Muscle layer of duodenum (tissue), 2 donors: ENCODE results near the gene ABCA3.
A peak's percentile ranks its signal among the peaks of the same experiment; 100 is the strongest.
"Not testable (repeated sequence)": the region's sequence is repeated elsewhere in the genome, so short reads cannot be mapped to it uniquely, and the experiment has no call there.

Source experiments
- H3K27ac ChIP-seq: one replicate; pipeline ENCODE4 v1.7.0; 2013; ENCODE audit warnings: mild to moderate bottlenecking, low read length
- H3K27me3 ChIP-seq: one replicate; pipeline ENCODE4 v1.7.0; 2013; ENCODE audit warnings: low read depth, mild to moderate bottlenecking, control low read depth, low read length
- H3K36me3 ChIP-seq, 2 donors: one replicate each; pipeline ENCODE4 v1.7.0; 2013; ENCODE audit warnings: low read length in 2 of 2, control low read depth in 1 of 2, mild to moderate bottlenecking in 1 of 2; ENCODE audit not compliant: insufficient read depth in 2 of 2, control insufficient read depth in 1 of 2
- H3K4me1 ChIP-seq, 2 donors: one replicate each; pipeline ENCODE4 v1.7.0; 2013; ENCODE audit warnings: low read length in 2 of 2, mild to moderate bottlenecking in 2 of 2, control low read depth in 1 of 2, moderate library complexity in 1 of 2; ENCODE audit not compliant: insufficient read depth in 2 of 2, control insufficient read depth in 1 of 2
- H3K4me3 ChIP-seq, 2 donors: one replicate each; pipeline ENCODE4 v1.7.0; 2013; ENCODE audit warnings: low read length in 2 of 2, low read depth in 1 of 2, mild to moderate bottlenecking in 1 of 2
- H3K9me3 ChIP-seq, 2 donors: one replicate each; pipeline ENCODE4 v1.7.0; 2013; ENCODE audit warnings: low read length in 2 of 2, control low read depth in 1 of 2, mild to moderate bottlenecking in 1 of 2; ENCODE audit not compliant: control insufficient read depth in 1 of 2
- donor health status: healthy.

Gene ABCA3

GRCh38 chr16:2263026-2263425 lies 77.5 kb downstream of the ABCA3 start:
- H3K27me3 ChIP-seq, H3K27ac ChIP-seq, H3K9me3 ChIP-seq, H3K4me3 ChIP-seq: not testable (repeated sequence)
- Histone ChIP-seq H3K4me1 (peaks cover 3 to 17% of the 10 kb centered on the region in 2 donors), H3K36me3 (peaks cover 34 to 38% of the 10 kb centered on the region in 2 donors)

GRCh38 chr16:2260250-2260649 lies 80.3 kb downstream of the ABCA3 start:
- H3K27ac ChIP-seq = no peak overlapping the region
- H3K36me3 ChIP-seq = peaks cover 62 to 64% of the 10 kb centered on the region in 2 donors
- no peaks in the 10 kb centered on the region for H3K27me3 ChIP-seq
- H3K4me3 ChIP-seq = no peak overlapping the region
- H3K4me1 ChIP-seq = no peaks in the 10 kb centered on the region
- no peaks in the 10 kb centered on the region for H3K9me3 ChIP-seq

DNA sequence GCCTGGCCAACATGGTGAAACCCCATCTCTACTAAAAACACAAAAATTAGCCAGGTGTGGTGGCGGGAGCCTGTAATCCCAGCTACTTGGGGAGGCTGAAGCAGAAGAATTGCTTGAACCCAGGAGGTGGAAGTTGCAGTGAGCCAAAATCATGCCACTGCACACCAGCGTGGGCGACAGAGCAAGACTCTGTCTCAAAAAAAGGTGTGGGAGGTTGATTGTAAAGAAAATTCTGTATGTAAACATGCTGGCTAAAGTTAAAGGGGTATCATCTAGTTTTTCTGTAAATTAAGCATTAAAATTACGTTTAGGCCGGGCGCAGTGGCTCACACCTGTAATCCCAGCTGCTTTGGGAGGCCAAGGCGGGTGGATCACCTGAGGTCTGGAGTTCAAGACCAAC lies 82.0 kb downstream of the ABCA3 start:
- not testable (repeated sequence) for H3K27ac ChIP-seq, H3K4me3 ChIP-seq, H3K27me3 ChIP-seq, H3K4me1 ChIP-seq, H3K9me3 ChIP-seq
- peaks cover 62 to 74% of the 10 kb centered on the region in 2 donors for H3K36me3 ChIP-seq

DNA sequence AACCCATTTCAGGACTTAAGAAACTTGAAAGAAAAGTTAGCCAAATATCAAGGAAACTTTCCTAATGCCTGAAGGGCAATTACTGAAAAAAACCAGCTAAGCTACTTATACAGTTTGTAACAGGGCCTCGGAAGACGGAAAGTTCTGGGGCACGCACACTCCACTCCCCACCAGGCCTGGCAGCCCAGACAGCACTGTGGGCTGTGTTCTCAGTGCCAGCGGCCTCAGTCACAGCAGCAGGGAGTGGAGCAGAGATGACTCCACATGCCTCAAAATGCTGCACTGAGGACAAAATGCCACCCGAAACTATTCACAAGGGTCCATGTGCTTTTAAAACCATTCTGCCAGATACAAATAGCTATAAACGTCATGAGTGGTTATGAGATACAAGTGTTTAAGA lies 82.8 kb downstream of the ABCA3 start:
- no peaks in the 10 kb centered on the region for H3K27me3 ChIP-seq
- no peak overlapping the region for H3K27ac ChIP-seq
- no peaks in the 10 kb centered on the region for H3K9me3 ChIP-seq
- peaks cover 57 to 74% of the 10 kb centered on the region in 2 donors for H3K36me3 ChIP-seq
- H3K4me1 ChIP-seq = no peaks in the 10 kb centered on the region
- H3K4me3 ChIP-seq = no peak overlapping the region

- no peak overlapping the region for H3K4me3 ChIP-seq
- H3K27me3 ChIP-seq = no peaks in the 10 kb centered on the region
- peaks cover 46 to 63% of the 10 kb centered on the region in 2 donors for H3K36me3 ChIP-seq
- no peaks in the 10 kb centered on the region for H3K9me3 ChIP-seq
- no peak overlapping the region for H3K27ac ChIP-seq
- H3K4me1 ChIP-seq = peaks cover 3 to 8% of the 10 kb centered on the region in 2 donors
These were observed 83.9 kb downstream of the ABCA3 start for GRCh38 chr16:2256531-2257140.

DNA sequence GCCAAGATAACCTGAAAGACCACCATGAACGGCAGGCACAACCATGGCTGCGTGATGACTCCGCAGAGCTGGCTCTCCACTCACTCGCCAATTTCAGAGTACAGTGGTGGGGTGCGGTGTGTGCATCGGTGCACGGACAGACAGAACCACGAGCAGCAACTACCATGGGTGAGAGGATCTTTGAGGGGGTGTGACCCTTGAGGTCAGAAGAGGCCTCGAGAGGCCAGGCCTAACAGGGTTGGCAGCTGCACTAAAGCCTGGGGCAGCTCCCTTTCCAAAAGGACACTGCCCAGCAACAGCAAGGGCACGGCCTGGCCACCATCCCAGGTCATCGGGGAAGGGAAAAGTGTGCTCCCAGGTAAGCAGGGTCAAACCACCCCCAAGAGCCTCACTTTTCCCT lies 87.2 kb downstream of the ABCA3 start:
- H3K27me3 ChIP-seq = no peaks in the 10 kb centered on the region
- peaks cover 33 to 51% of the 10 kb centered on the region in 2 donors for H3K36me3 ChIP-seq
- H3K27ac ChIP-seq = no peak overlapping the region
- no peaks in the 10 kb centered on the region for H3K9me3 ChIP-seq
- peaks cover 3 to 18% of the 10 kb centered on the region in 2 donors for H3K4me1 ChIP-seq
- H3K4me3 ChIP-seq = no peak overlapping the region

DNA sequence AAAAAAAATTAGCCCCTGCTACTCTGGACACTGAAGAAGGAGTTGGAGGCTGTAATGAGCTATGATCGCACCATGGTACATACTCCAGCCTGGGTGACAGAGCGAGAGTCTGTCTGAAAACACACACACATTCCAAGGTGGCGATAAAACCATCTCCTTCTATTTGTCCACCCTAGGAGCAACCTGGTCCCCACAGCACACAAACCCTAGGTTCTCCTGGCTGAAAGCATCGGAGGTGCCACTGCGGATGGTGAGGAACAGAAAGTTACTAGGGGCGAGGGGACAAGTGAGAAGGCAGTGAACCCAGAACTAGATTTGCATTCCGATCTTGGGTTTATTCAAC lies 87.8 kb downstream of the ABCA3 start:
- H3K9me3 ChIP-seq = no peaks in the 10 kb centered on the region
- H3K4me1 ChIP-seq = peaks cover 3 to 18% of the 10 kb centered on the region in 2 donors
- peaks cover 29 to 47% of the 10 kb centered on the region in 2 donors for H3K36me3 ChIP-seq
- H3K27me3 ChIP-seq = no peaks in the 10 kb centered on the region
- H3K27ac ChIP-seq = no peak overlapping the region
- H3K4me3 ChIP-seq = no peak overlapping the region

- Histone ChIP-seq H3K4me1 (peaks cover 3 to 18% of the 10 kb centered on the region in 2 donors), H3K27ac (peak within 1 kb of the TSS; percentile 69)
These were observed 89.0 kb downstream of the ABCA3 start, which contains the start of gene ECI1 for GRCh38 chr16:2251296-2252111. TSS of gene ECI1 (minus strand) at chr16:2251587. CDS start at chr16:2251566, 21 bp downstream.

GRCh38 chr16:2250652-2251295 lies 89.8 kb downstream of the ABCA3 start:
- H3K4me3 ChIP-seq = peak overlapping the region; percentile 64 to 72
- no peaks in the 10 kb centered on the region for H3K27me3 ChIP-seq
- peaks cover 18 to 38% of the 10 kb centered on the region in 2 donors for H3K36me3 ChIP-seq
- peaks cover 3 to 18% of the 10 kb centered on the region in 2 donors for H3K4me1 ChIP-seq
- H3K9me3 ChIP-seq = no peaks in the 10 kb centered on the region
- no peak overlapping the region for H3K27ac ChIP-seq

More at GRCh38 chr16:2251296-2252111, 89.0 kb downstream of the ABCA3 start, which contains the start of gene ECI1:
- Histone ChIP-seq H3K9me3 (no peaks in the 10 kb centered on the region), H3K4me3 (peak within 1 kb of the TSS; percentile 64 to 72), H3K36me3 (peaks cover 19 to 38% of the 10 kb centered on the region in 2 donors), H3K27me3 (no peaks in the 10 kb centered on the region)

GRCh38 chr16:2246301-2246885 lies 94.1 kb downstream of the ABCA3 start:
- no peak overlapping the region for H3K27ac ChIP-seq
- peaks cover 0 to 10% of the 10 kb centered on the region in 2 donors for H3K4me1 ChIP-seq
- H3K9me3 ChIP-seq = no peaks in the 10 kb centered on the region
- H3K36me3 ChIP-seq = peaks cover 20 to 46% of the 10 kb centered on the region in 2 donors
- no peak overlapping the region for H3K4me3 ChIP-seq
- no peaks in the 10 kb centered on the region for H3K27me3 ChIP-seq
